SU-DHL-6 (cell line): Measurements from ENCODE around the gene SPINDOC.

ENCODE experiments used
- CTCF ChIP-seq: fragments of 200-600 bp; sonication (generic); IDR thresholded peaks from one replicate; pipeline ENCODE4 v1.5.1; 2017; ENCODE audit warnings: antibody characterized with exemption, mild to moderate bottlenecking, low read length, moderate library complexity; ENCODE audit not compliant: insufficient read depth, poor library complexity, severe bottlenecking
- EZH2phosphoT487 ChIP-seq: fragments of 200-600 bp; sonication (generic), shearing (Covaris generic); conservative IDR thresholded peaks from 2 replicates; pipeline ENCODE4 v1.6.1; 2018; ENCODE audit warnings: mild to moderate bottlenecking, antibody characterized with exemption, low read length, moderate library complexity, mixed read lengths

- TF ChIP-seq CTCF (no peak), EZH2phosphoT487 (no peak)
Measured at GRCh38 chr11:63800921-63801320, 12.3 kb upstream of the SPINDOC start.
